Measurements from ENCODE around the gene IER3.

IER3 gene

DNA sequence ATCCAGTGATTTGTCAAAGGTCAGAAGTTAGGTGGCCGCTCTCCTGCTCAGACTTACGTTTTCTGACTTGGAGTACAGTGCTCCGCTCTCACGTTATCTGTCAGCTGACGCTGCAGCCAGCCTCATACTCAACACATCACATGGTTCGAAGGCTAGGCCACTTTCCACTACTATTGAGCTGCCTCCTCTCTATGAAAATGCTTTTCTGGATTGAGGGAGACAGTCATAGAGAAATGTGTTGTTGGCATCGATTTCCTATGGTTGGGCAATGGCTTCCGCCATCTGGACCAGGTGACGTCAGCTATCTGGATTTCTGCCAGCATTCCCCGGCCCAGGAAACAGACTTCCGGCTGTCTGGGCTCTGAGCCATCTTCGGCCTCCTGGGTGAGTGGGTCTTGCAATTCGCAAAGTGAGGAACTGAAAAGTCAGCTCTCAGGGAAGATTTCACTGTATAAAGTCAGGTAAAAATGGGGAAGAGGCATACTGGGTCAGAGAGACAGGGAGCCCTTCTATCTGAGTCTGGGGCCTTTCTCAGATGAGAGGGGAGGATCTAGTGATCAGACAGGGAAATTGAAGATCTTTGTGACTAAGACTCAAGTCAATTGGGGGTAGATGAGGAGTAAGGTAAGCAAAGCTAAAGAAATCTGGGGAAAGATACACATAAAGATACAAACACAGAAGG is 37.5 kb upstream of the IER3 start:
- TF ChIP-seq, protein P1, sequence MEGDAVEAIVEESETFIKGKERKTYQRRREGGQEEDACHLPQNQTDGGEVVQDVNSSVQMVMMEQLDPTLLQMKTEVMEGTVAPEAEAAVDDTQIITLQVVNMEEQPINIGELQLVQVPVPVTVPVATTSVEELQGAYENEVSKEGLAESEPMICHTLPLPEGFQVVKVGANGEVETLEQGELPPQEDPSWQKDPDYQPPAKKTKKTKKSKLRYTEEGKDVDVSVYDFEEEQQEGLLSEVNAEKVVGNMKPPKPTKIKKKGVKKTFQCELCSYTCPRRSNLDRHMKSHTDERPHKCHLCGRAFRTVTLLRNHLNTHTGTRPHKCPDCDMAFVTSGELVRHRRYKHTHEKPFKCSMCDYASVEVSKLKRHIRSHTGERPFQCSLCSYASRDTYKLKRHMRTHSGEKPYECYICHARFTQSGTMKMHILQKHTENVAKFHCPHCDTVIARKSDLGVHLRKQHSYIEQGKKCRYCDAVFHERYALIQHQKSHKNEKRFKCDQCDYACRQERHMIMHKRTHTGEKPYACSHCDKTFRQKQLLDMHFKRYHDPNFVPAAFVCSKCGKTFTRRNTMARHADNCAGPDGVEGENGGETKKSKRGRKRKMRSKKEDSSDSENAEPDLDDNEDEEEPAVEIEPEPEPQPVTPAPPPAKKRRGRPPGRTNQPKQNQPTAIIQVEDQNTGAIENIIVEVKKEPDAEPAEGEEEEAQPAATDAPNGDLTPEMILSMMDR (IDR thresholded peaks at IDR 0.05): no peak

DNA sequence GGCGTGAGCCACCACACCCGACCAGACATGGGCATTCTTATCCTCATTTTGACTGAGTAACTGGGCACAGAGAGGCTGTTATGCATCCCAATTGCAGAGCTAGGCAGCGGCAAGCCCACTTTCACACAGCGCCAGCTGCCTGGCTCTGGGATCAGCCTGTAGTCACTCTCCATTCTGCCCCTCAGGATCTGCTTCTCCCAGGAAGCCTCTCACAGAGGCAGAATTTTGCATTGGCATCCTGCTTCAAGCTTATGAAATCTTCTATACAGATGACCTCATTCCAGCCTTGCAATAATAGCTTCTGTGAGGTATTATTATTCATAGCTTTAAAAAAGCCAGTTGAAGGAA is 37.0 kb upstream of the IER3 start:
- TF ChIP-seq, protein P1 (IDR thresholded peaks at IDR 0.05): no peak

DNA sequence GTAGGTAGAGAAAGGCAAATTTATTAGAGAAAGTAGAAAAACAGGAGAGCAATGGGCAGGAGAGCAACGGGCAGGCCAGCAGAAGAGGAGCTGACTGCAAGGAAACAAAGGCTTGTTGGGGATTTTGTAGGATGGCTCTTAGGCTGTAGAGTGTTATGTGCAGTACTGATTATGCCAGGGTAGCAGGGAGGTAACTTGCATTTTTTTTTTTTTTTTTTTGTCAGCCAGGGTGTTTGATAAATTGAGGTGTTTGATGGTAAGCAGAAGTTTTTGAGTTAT is 36.2 kb upstream of the IER3 start:
- TF ChIP-seq, protein P1 (IDR thresholded peaks at IDR 0.05): no peak

DNA sequence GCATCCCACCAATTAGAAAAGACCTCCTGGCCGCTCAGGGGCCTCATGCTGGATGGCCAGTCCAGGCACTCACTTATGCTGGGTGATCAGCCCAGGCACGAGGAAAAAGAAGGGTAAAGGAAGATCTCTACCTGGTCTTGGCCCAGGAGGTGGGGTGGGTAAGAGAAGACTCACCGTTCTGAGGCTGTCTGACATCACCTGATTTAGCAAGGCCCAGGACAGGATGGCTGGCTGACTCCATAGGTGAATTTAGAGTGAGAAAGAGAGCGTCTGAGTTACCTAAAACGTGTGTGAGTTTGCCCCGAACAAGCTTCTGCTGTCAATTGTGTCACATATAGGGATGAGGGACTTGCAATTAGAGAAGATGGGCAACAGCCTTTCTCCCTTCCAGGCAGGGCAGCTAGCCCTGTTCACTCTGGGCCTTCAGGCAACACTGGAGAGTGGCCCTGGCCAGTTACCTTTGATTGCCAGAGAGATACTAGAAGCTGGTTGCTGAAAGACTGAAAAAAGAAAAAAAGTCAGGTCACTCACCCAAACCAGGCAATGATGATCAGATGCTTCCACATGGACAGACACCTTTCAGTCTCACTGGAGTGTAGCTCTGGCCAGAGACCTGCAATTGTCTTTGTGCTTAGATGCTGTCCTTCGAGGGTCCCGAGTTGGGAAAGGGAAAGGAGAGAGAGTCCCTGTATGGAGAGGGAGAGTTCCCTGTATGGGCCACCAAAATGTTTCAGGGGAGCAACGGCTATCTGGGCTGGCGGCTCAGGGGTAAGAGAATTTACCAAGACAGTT is 35.7 kb upstream of the IER3 start:
- TF ChIP-seq, protein P1 (IDR thresholded peaks at IDR 0.05): no peak

DNA sequence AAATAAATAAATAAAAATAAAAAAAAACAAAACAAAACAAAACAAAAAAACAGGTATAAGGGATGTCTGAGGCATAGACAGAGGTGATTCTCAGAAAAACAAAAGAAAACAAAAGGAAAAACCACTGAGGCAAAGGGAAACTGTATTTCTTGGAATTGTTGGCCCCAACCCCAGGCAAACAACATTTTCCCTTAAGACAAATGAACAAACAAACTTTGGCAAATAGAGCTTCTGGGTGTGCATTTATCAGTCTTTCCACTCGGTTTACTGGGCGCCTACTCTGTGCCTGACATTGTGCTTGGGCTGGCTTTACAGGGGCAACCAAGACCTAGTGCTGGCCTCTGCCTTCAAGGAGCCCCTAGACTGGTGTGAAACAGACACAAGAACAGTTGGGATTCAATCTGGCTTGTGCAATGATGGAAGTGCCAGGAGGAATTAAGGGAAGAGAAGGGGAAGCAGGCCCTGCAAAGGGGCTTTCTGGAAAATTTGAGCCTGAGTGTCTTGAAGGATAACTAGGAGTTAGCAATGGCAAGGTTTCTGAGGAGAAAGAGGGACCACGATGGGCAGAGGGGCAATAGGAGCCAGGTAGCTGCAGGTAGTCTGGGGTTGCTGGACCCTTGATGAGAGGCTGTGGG is 33.8 kb upstream of the IER3 start:
- TF ChIP-seq, protein P1 (IDR thresholded peaks at IDR 0.05): no peak

DNA sequence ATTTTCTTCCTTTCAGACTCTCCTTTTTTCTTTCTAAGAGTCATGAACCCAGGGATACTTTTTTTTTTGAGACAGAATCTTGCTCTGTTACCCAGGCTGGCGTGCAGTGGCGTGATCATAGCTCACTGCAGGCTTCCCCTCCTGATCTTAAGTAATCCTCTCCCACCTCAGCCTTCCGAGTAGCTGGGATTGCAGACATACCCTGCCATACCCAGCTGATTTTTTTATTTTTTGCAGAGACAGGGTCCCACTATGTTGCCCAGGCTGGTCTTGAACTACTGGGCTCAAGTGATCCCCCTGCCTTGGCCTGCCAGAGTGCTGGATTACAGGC is 32.8 kb upstream of the IER3 start:
- TF ChIP-seq, protein P1 (IDR thresholded peaks at IDR 0.05): no peak

DNA sequence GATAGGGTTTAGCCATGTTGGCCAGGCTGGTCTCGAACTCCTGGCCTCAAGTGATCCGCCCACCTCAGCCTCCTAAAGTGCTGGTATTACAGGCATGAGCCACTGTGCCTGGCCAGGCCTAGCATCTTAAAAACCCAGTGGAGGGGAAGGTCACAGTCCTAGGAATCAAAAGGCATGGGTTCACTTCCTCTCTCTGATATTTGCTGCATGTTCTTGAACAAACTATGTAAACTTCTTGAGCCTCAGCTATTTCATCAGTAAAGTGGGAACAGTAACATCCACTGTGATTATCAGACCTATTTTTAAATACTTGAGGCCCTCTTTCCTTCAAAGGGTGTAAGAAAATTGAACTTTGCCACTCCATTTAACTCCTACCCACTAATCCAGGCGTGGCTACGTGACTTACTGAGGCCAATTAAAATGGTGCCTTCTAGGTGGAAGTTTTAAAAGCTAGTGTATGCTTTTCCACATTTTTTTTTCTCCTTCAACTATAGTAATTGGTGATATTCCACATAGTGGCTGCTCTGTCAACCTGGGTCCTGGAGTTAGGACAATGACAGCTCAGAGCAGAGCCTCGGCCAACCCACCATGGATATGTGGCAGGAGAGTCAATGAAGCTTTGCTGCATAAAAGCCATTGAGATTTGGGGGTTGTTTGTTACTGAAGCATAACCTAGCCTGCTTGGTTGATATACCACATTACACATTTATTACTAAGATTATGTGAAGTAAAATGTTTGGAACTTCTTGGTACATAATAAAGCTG is 32.2 kb upstream of the IER3 start:
- TF ChIP-seq, protein P1 (IDR thresholded peaks at IDR 0.05): no peak
